Uterus (tissue), 2 donors: ENCODE results near the gene MSI2.

Experiments
- POLR2A ChIP-seq, 2 donors: fragments of 450-650 bp; IDR thresholded peaks; one replicate each; pipeline ENCODE4 v1.6.1; 2016; ENCODE audit warnings: antibody characterized with exemption in 2 of 2, mild to moderate bottlenecking in 1 of 2, moderate library complexity in 1 of 2
- TF ChIP-seq, protein P1 (sequence below), 4 experiments: fragments of 200-600 bp in 2 of 4; fragments of 450-650 bp in 2 of 4; sonication (generic) in 2 of 4; IDR thresholded peaks; one replicate each; pipeline ENCODE4 v1.5.1; 2016 to 2019; ENCODE audit warnings: antibody characterized with exemption in 4 of 4, mild to moderate bottlenecking in 2 of 4, moderate library complexity in 1 of 4

DNA sequence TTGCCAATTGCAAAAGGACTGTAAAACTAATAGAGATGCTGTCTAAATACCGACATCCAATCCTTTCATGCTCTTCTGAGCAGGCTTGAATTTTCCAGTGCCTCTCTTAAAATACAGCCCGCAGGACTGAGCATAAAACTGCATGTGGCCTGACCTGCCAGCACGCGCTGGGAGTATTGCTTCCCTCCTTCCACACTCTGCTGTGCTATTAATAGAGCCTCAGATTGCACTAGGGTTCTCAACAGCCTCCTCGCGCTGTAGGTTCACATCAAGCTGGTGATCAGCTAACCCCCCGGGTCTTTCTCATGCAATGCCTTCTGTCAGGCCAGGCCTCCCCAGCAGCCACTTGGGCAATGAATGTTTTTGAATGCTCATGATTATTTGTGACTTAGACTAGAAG, 14.2 kb upstream of the MSI2 start:
- TF ChIP-seq, protein P1, sequence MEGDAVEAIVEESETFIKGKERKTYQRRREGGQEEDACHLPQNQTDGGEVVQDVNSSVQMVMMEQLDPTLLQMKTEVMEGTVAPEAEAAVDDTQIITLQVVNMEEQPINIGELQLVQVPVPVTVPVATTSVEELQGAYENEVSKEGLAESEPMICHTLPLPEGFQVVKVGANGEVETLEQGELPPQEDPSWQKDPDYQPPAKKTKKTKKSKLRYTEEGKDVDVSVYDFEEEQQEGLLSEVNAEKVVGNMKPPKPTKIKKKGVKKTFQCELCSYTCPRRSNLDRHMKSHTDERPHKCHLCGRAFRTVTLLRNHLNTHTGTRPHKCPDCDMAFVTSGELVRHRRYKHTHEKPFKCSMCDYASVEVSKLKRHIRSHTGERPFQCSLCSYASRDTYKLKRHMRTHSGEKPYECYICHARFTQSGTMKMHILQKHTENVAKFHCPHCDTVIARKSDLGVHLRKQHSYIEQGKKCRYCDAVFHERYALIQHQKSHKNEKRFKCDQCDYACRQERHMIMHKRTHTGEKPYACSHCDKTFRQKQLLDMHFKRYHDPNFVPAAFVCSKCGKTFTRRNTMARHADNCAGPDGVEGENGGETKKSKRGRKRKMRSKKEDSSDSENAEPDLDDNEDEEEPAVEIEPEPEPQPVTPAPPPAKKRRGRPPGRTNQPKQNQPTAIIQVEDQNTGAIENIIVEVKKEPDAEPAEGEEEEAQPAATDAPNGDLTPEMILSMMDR (IDR thresholded peaks at IDR 0.05), result no peak
- no peak for TF ChIP-seq POLR2A (IDR thresholded peaks at IDR 0.05)
